PC-9 (cell line): ENCODE measurements around the gene HSPA1A. TPM values are rescaled to one million over a fixed set of nuclear protein-coding genes. Genes with fewer than 3 reads are reported as not detected.
"Not testable (repeated sequence)": the region's sequence is repeated elsewhere in the genome, so short reads cannot be mapped to it uniquely, and the experiment has no call there.

Experiments
- BruUV-seq: library from RNA; stranded (reverse); fragments of 400-500 nt; replicated peaks from 2 replicates; lab custom pipeline; 2021; lab: Mats Ljungman, UMichigan
- CTCF ChIA-PET: fragments of 300-600 bp; sonication (Branson Sonifier 250); formaldehyde crosslinking; loops from one replicate; lab custom pipeline; 2022; ENCODE audit warnings: antibody characterized with exemption; lab: Charles Lee
- POLR2A ChIA-PET: fragments of 300-600 bp; sonication (Branson Sonifier 250); formaldehyde crosslinking; loops from one replicate; lab custom pipeline; 2022; ENCODE audit warnings: antibody characterized with exemption; ENCODE audit not compliant: unreplicated experiment; lab: Charles Lee
- DNase-seq, 2 experiments: peaks; one replicate each; pipeline versions ENCODE4 v3.0.0 to v3.0.0-alpha.2; 2015 to 2022; ENCODE audit warnings: mixed read lengths in 1 of 2
- H2AFZ ChIP-seq: fragments of 200-600 bp; sonication (generic); 2 replicates; pipeline ENCODE4 v1.8.1; 2017; ENCODE audit warnings: antibody characterized with exemption
- H3F3A ChIP-seq: fragments of 200-600 bp; sonication (generic); 2 replicates; pipeline ENCODE4 v1.8.1; 2017; ENCODE audit warnings: antibody characterized with exemption, mild to moderate bottlenecking, low read depth; ENCODE audit not compliant: insufficient read depth
- H3K27ac ChIP-seq: fragments of 200-600 bp; sonication (generic); 2 replicates; pipeline ENCODE4 v1.6.1; 2016; ENCODE audit warnings: mixed run types
- H3K27me3 ChIP-seq: fragments of 200-600 bp; sonication (generic); 2 replicates; pipeline ENCODE4 v1.6.1; 2016; ENCODE audit warnings: low read depth, mixed run types; ENCODE audit not compliant: insufficient read depth
- H3K36me3 ChIP-seq: fragments of 200-600 bp; sonication (generic); 2 replicates; pipeline ENCODE4 v1.6.1; 2016; ENCODE audit warnings: low read depth, mixed run types
- H3K4me1 ChIP-seq: fragments of 200-600 bp; sonication (generic); replicated peaks from 2 replicates; pipeline ENCODE4 v1.6.1; 2016; ENCODE audit warnings: mixed run types; ENCODE audit not compliant: insufficient read depth
- H3K4me2 ChIP-seq: fragments of 200-600 bp; sonication (generic); 2 replicates; pipeline ENCODE4 v1.6.1; 2017; ENCODE audit warnings: mixed run types
- H3K4me3 ChIP-seq: fragments of 200-600 bp; sonication (generic); 2 replicates; pipeline ENCODE4 v1.6.1; 2016; ENCODE audit warnings: mixed run types
- H3K79me2 ChIP-seq: fragments of 200-600 bp; sonication (generic); 2 replicates; pipeline ENCODE4 v1.6.1; 2017; ENCODE audit warnings: low read depth, mixed run types
- H3K9me2 ChIP-seq: fragments of 200-600 bp; sonication (generic); 2 replicates; pipeline ENCODE4 v1.8.1; 2017; ENCODE audit warnings: mild to moderate bottlenecking; ENCODE audit not compliant: insufficient read depth
- H3K9me3 ChIP-seq: fragments of 200-600 bp; sonication (generic); 2 replicates; pipeline ENCODE4 v1.8.1; 2016; ENCODE audit warnings: low read depth; ENCODE audit not compliant: insufficient read depth
- H4K20me1 ChIP-seq: fragments of 200-600 bp; sonication (generic); 2 replicates; pipeline ENCODE4 v1.8.1; 2017; ENCODE audit not compliant: insufficient read depth
- EZH2 ChIP-seq: fragments of 200-600 bp; sonication (generic); IDR thresholded peaks from 2 replicates; pipeline ENCODE4 v1.8.0; 2017; ENCODE audit warnings: antibody characterized with exemption, low read depth
- intact Hi-C: fragments of 100-400 bp; cut with micrococcal nuclease; formaldehyde crosslinking; loops from one replicate; pipeline ENCODE4 v1.10.0; 2022; ENCODE audit not compliant: unreplicated experiment
- total RNA-seq: library from RNA; stranded (reverse); gene quantifications from 2 replicates; pipeline ENCODE4 v1.2.3, GENCODE V29; 2021
- TF ChIP-seq, protein P1 (sequence below): fragments of 200-600 bp; sonication (generic); conservative IDR thresholded peaks from 2 replicates; pipeline ENCODE4 v1.6.1; 2017; ENCODE audit warnings: mixed run types, antibody characterized with exemption, mild to moderate bottlenecking, moderate library complexity

Gene HSPA1A
- total RNA-seq, 1 experiment from 2014 or later, result 385 TPM

DNA sequence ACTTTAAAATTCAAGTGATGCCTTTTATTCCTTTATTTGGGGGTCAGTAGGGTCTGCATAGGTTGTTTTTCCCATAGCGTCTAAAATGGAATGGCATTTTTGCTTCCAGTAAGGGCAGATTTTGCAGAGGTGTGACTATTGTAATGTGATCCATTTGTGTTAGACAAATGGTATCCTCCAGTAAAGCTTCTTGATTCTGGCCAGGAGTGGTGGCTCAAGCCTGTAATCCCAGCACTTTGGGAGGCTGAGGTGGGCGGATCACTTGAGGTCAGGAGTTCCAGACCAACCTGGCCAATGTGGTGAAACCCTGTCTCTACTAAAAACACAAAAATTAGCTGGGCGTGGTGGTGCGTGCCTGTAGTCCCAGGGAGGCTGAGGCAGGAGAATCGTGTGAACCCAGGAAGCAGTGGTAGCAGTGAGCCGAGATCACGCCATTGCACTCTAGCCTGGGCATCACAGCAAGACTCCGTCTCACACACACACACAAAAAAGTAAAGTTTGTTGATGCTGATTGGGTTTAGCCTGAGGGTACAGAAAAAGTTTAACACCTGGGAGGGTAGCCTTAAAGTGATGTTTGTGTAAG lies 2.7 kb downstream of the HSPA1A start:
- H2AFZ ChIP-seq, CTCF ChIA-PET, H3K9me2 ChIP-seq, H3K9me3 ChIP-seq, intact Hi-C loops, H3K27me3 ChIP-seq, BruUV-seq, H3K36me3 ChIP-seq: not testable (repeated sequence)
- H3K4me1 ChIP-seq, result peaks cover 45% of the 10 kb centered on the region
- H3K79me2 ChIP-seq, result peaks cover 65% of the 10 kb centered on the region
- POLR2A ChIA-PET, result interaction anchor here (0.7 to 1.0 kb wide), 3 partner anchors 17 to 220 kb away, joined by 3 to 4 read pairs (median 3); partner anchors contain the start of gene CLIC1
- H4K20me1 ChIP-seq, result peaks cover 19% of the 10 kb centered on the region
- H3K4me3 ChIP-seq, result peak overlapping the region; percentile 81
- H3K27ac ChIP-seq, result peak overlapping the region; percentile 98
- H3F3A ChIP-seq, result peaks cover 71% of the 10 kb centered on the region
- peak overlapping the region; percentile 98 for H3K4me2 ChIP-seq
- DNase-seq, result peak; percentile 53 to 55

DNA sequence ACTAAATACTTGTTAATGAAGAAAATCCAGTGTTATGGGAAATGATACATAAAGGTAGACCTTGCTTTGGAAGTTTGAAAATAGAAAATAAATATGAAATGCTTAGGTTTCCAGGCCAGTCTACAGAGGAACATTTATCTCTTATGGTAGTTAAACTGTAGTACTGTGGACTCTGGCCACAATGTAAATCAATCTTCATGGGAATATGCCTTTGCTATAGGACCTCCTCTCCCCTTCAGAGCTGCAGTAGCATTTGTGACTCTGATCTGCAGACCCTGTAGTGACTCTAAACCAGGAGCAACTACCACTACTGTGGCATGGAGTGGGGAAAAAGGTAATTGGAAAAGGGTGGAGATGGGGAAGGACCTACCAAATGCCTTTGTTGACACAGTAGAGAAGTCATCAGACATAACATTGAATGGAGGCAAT lies 4.5 kb downstream of the HSPA1A start:
- H3K36me3 ChIP-seq, result no peaks in the 10 kb centered on the region
- peaks cover 53% of the 10 kb centered on the region for H3K4me1 ChIP-seq
- ChIA-PET POLR2A (interaction anchor here (0.6 to 0.7 kb wide), 2 partner anchors 81 to 108 kb away, joined by 8 to 14 read pairs; no protein-coding TSS in a partner anchor), CTCF (interaction anchor here (0.6 to 0.7 kb wide), 2 partner anchors 43 to 126 kb away, joined by 3 to 4 read pairs; partner anchors contain the start of genes CFB and NEU1)
- no peaks in the 10 kb centered on the region for H3K9me3 ChIP-seq
- H3K4me2 ChIP-seq, result peak overlapping the region; percentile 98
- peak overlapping the region; percentile 98 for H3K27ac ChIP-seq
- intact Hi-C loops, result loop anchor here (10.0 kb wide), 2 partner anchors 275 to 1155 kb away; partner anchors contain the start of genes ATP6V1G2, DDX39B and NFKBIL1
- no TSS peak for BruUV-seq
- H3F3A ChIP-seq, result peaks cover 75% of the 10 kb centered on the region
- H2AFZ ChIP-seq, result no peak overlapping the region
- peaks cover 19% of the 10 kb centered on the region for H4K20me1 ChIP-seq
- H3K9me2 ChIP-seq, result no peaks in the 10 kb centered on the region
- peaks cover 72% of the 10 kb centered on the region for H3K79me2 ChIP-seq
- no peaks in the 10 kb centered on the region for H3K27me3 ChIP-seq
- no peak for DNase-seq
- H3K4me3 ChIP-seq, result peak overlapping the region; percentile 81
- no peak for TF ChIP-seq EZH2
- TF ChIP-seq, protein P1, sequence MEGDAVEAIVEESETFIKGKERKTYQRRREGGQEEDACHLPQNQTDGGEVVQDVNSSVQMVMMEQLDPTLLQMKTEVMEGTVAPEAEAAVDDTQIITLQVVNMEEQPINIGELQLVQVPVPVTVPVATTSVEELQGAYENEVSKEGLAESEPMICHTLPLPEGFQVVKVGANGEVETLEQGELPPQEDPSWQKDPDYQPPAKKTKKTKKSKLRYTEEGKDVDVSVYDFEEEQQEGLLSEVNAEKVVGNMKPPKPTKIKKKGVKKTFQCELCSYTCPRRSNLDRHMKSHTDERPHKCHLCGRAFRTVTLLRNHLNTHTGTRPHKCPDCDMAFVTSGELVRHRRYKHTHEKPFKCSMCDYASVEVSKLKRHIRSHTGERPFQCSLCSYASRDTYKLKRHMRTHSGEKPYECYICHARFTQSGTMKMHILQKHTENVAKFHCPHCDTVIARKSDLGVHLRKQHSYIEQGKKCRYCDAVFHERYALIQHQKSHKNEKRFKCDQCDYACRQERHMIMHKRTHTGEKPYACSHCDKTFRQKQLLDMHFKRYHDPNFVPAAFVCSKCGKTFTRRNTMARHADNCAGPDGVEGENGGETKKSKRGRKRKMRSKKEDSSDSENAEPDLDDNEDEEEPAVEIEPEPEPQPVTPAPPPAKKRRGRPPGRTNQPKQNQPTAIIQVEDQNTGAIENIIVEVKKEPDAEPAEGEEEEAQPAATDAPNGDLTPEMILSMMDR, result no peak

DNA sequence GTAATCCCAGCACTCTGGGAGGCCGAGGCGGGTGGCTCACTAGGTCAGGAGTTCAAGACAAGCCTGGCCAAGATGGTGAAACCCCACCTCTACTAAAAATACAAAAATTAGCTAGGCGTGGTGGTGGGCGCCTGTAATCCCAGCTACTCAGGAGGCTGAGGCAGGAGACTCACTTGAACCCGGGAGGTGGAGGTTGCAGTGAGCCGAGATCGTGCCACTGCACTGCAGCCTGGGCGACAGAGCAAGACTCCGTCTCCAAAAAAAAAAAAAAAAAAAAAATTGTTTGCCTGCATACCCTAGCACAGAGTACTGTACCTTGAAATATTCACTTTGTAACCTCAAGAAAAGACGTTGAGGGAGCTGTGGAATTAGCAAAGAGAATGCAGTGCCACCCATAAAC lies 5.1 kb downstream of the HSPA1A start:
- H3K36me3 ChIP-seq, H2AFZ ChIP-seq, H3K9me2 ChIP-seq, POLR2A ChIA-PET, DNase-seq, H3K9me3 ChIP-seq, H3K27me3 ChIP-seq, BruUV-seq: not testable (repeated sequence)
- intact Hi-C loops, result loop anchor here (10.0 kb wide), 2 partner anchors 276 to 1154 kb away; partner anchors contain the start of genes ATP6V1G2, DDX39B and NFKBIL1
- CTCF ChIA-PET, result interaction anchor here (0.7 kb wide), 1 partner anchor 42 kb away, joined by 4 read pairs; the partner anchor contains the start of gene NEU1
- Histone ChIP-seq H3K4me2 (peak overlapping the region; percentile 98), H3K27ac (peak overlapping the region; percentile 98), H4K20me1 (peaks cover 19% of the 10 kb centered on the region), H3K79me2 (peaks cover 72% of the 10 kb centered on the region), H3F3A (peaks cover 79% of the 10 kb centered on the region), H3K4me1 (peaks cover 59% of the 10 kb centered on the region), H3K4me3 (peak overlapping the region; percentile 81; the same call in 1 of the 2 replicates)
